ENCODE measurements around the gene OCIAD2.

- no peak for TF ChIP-seq POLR2A (IDR thresholded peaks at IDR 0.05)
- TF ChIP-seq, protein P1, sequence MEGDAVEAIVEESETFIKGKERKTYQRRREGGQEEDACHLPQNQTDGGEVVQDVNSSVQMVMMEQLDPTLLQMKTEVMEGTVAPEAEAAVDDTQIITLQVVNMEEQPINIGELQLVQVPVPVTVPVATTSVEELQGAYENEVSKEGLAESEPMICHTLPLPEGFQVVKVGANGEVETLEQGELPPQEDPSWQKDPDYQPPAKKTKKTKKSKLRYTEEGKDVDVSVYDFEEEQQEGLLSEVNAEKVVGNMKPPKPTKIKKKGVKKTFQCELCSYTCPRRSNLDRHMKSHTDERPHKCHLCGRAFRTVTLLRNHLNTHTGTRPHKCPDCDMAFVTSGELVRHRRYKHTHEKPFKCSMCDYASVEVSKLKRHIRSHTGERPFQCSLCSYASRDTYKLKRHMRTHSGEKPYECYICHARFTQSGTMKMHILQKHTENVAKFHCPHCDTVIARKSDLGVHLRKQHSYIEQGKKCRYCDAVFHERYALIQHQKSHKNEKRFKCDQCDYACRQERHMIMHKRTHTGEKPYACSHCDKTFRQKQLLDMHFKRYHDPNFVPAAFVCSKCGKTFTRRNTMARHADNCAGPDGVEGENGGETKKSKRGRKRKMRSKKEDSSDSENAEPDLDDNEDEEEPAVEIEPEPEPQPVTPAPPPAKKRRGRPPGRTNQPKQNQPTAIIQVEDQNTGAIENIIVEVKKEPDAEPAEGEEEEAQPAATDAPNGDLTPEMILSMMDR (IDR thresholded peaks at IDR 0.05) = no peak
These were observed 15.4 kb downstream of the OCIAD2 start for GRCh38 chr4:48891028-48891619.

All from adrenal gland (tissue), 5 donors.